ENCODE measurements around the gene UQCR11.

Gene UQCR11

GRCh38 chr19:1612114-1613086 is 7.1 kb upstream of the UQCR11 start:
- Mint-ChIP-seq H3K4me1 (peaks cover 27% of the 10 kb centered on the region), H3K27ac (no peak overlapping the region), H3K9me3 (no peaks in the 10 kb centered on the region), H3K4me3 (no peak overlapping the region), H3K36me3 (peaks cover 74% of the 10 kb centered on the region)
- ATAC-seq, result no peak
- no peak for DNase-seq (ENCODE audit: low spot score in 2 of 2)

GRCh38 chr19:1611353-1611752 is 6.1 kb upstream of the UQCR11 start:
- Mint-ChIP-seq H3K27ac (no peak overlapping the region), H3K4me1 (peaks cover 23% of the 10 kb centered on the region), H3K36me3 (peaks cover 67% of the 10 kb centered on the region), H3K9me3 (no peaks in the 10 kb centered on the region), H3K4me3 (no peak overlapping the region)
- no peak for DNase-seq (ENCODE audit: low spot score in 2 of 2)
- ATAC-seq, result no peak

- no peaks in the 10 kb centered on the region for H3K9me3 Mint-ChIP-seq
- H3K4me3 Mint-ChIP-seq, result no peak overlapping the region
- ATAC-seq, result no peak
- no peak for DNase-seq (ENCODE audit: low spot score in 2 of 2)
- peaks cover 31% of the 10 kb centered on the region for H3K4me1 Mint-ChIP-seq
- no peak overlapping the region for H3K27ac Mint-ChIP-seq
- H3K36me3 Mint-ChIP-seq, result peaks cover 67% of the 10 kb centered on the region
Measured at GRCh38 chr19:1610579-1610978, 5.3 kb upstream of the UQCR11 start.

DNA sequence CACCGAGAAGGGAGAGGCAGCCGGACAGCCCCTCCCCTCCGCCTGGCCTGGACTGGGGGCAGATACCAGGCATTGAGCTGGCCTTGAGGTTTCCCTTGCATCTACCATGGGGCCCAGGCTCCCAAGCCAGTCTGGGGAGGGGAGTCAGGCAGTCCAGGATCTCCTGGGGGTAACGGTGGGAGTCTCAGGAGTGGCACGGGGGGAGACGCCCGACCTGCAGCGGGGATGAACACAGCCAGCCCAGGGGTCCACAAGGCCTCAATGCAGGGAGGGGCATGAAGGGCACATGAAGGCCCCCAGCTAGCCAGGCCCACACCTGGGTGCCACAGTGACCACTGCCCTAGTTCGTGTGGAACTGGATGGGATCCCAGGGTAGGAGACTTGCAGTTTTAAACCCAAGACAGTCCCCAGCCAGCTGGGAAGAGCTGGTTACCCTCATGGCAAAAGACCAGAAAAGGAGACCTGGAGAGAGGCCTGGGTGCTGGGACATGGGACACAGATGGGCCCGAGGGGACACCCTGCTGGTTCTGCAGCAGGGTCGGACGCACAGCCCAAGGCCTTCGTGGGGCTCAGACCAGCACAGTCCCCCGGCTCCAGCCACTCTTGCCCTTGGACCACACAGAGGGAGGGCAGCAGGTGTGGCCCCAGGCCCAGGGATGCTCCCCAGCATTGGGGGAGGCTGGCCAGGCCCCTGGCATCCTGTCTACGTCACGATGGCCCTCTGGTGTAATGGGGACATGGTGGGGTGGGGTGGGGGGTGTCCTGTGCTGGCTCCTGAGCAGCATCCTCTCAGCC is 4.6 kb upstream of the UQCR11 start:
- DNase-seq (ENCODE audit: low spot score in 2 of 2) (no peak), ATAC-seq (no peak)
- Mint-ChIP-seq H3K36me3 (peaks cover 67% of the 10 kb centered on the region), H3K4me1 (peaks cover 34% of the 10 kb centered on the region), H3K9me3 (no peaks in the 10 kb centered on the region), H3K4me3 (no peak overlapping the region), H3K27ac (peak overlapping the region; percentile 89)

GRCh38 chr19:1609103-1609396 is 3.8 kb upstream of the UQCR11 start:
- peaks cover 67% of the 10 kb centered on the region for H3K36me3 Mint-ChIP-seq
- H3K27ac Mint-ChIP-seq, result peak overlapping the region; percentile 89
- DNase-seq (ENCODE audit: low spot score in 2 of 2) (no peak), ATAC-seq (no peak)
- H3K4me3 Mint-ChIP-seq, result peak overlapping the region; percentile 58
- H3K4me1 Mint-ChIP-seq, result peaks cover 39% of the 10 kb centered on the region
- H3K9me3 Mint-ChIP-seq, result no peaks in the 10 kb centered on the region

- Mint-ChIP-seq H3K4me1 (peaks cover 39% of the 10 kb centered on the region), H3K36me3 (peaks cover 67% of the 10 kb centered on the region), H3K9me3 (no peaks in the 10 kb centered on the region), H3K4me3 (peak overlapping the region; percentile 58), H3K27ac (peak overlapping the region; percentile 89)
- no peak for ATAC-seq
- no peak for DNase-seq (ENCODE audit: low spot score in 2 of 2)
Measured at GRCh38 chr19:1608359-1609102, 3.3 kb upstream of the UQCR11 start.

DNA sequence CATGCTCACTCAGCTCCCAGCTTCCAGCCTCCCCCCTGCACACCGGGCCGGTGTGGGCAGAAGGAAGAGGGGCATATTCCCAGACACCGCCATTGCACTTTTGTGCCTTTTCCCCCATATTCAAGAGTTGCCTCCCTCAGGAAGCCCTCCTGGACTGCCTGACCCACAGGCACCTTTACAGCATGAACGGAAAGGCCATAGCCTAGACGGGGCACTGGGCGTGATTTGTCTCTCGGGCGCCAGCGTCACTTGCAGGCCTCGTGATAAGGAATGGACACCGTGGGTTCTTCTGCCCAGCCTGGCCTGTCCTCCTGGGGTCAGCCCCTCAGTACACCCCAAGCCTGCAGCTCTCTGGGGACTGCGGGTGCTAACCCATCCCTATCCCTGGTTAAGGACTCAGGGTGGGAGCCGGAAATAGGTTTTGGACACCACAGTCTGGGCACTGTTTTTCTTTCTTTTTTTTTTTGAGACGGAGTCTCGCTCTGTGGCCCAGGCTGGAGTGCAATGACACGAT is 933 bp upstream of the UQCR11 start:
- DNase-seq (ENCODE audit: low spot score in 2 of 2), result peak in 1 of 2 donors; percentile 90
- peak overlapping the region; percentile 94 for H3K4me3 Mint-ChIP-seq
- H3K9me3 Mint-ChIP-seq, result no peaks in the 10 kb centered on the region
- H3K36me3 Mint-ChIP-seq, result peaks cover 74% of the 10 kb centered on the region
- H3K27ac Mint-ChIP-seq, result peak overlapping the region; percentile 96
- H3K4me1 Mint-ChIP-seq, result peaks cover 47% of the 10 kb centered on the region
- peak; percentile 5 for ATAC-seq

DNA sequence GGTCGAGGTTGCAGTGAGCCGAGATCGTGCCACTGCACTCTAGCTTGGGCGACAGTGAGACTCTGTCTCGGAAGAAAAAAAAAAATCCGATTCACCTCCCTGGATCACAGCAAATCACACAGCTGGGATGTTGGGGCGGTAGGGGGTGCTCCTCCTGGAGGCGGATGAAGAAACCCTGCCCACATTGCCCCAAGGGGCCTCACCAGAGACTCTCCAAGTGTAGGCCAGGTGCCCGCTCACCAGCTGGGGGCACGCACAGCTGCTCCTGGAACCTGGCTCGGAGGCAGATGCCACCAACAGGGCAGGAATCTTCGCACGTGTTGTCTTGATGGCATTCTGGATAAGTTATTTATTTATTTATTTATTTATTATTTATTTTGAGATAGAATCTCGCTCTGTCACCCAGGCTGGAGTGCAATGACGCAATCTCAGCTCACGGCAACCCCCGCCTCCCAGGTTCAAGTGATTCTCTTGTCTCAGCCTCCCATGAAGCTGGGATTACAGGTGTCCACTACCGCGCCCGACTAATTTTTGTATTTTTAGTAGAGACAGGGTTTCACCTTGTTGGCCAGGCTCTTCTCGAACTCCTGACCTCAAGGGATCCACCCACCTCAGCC is 3.1 kb downstream of the UQCR11 start:
- H3K36me3 Mint-ChIP-seq, result peaks cover 79% of the 10 kb centered on the region
- no peak overlapping the region for H3K4me3 Mint-ChIP-seq
- H3K27ac Mint-ChIP-seq, result no peak overlapping the region
- no peak for DNase-seq (ENCODE audit: low spot score in 2 of 2)
- no peaks in the 10 kb centered on the region for H3K9me3 Mint-ChIP-seq
- no peak for ATAC-seq
- H3K4me1 Mint-ChIP-seq, result peaks cover 30% of the 10 kb centered on the region

DNA sequence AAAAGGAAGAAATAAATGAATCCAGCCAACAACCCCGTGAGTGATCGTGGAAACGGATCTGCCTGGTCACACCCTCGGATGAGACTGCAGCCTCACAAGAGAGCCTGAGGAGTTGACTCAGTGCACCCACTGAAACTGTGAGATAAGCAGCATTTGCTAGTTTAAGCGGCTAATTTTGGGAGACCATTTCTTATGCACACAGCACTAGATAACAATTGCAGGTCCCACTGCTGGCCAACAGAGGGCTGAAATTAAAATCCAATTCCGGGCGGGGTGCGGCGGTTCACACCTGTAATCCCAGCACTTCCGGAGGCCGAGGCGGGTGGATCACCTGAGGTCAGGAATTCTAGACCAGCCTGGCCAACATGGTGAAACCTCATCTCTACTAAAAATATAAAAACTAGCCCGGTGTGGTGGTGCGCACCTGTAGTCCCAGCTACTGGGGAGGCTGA is 3.6 kb downstream of the UQCR11 start:
- no peak for DNase-seq (ENCODE audit: low spot score in 2 of 2)
- Mint-ChIP-seq H3K4me1 (peaks cover 27% of the 10 kb centered on the region), H3K9me3 (no peaks in the 10 kb centered on the region), H3K4me3 (no peak overlapping the region), H3K36me3 (peaks cover 85% of the 10 kb centered on the region), H3K27ac (no peak overlapping the region)
- ATAC-seq, result no peak

GRCh38 chr19:1599460-1599846 is 5.8 kb downstream of the UQCR11 start:
- DNase-seq (ENCODE audit: low spot score in 2 of 2) (no peak), ATAC-seq (peak; percentile 31)
- no peaks in the 10 kb centered on the region for H3K9me3 Mint-ChIP-seq
- peaks cover 84% of the 10 kb centered on the region for H3K36me3 Mint-ChIP-seq
- no peak overlapping the region for H3K4me3 Mint-ChIP-seq
- no peak overlapping the region for H3K27ac Mint-ChIP-seq
- peaks cover 9% of the 10 kb centered on the region for H3K4me1 Mint-ChIP-seq

DNA sequence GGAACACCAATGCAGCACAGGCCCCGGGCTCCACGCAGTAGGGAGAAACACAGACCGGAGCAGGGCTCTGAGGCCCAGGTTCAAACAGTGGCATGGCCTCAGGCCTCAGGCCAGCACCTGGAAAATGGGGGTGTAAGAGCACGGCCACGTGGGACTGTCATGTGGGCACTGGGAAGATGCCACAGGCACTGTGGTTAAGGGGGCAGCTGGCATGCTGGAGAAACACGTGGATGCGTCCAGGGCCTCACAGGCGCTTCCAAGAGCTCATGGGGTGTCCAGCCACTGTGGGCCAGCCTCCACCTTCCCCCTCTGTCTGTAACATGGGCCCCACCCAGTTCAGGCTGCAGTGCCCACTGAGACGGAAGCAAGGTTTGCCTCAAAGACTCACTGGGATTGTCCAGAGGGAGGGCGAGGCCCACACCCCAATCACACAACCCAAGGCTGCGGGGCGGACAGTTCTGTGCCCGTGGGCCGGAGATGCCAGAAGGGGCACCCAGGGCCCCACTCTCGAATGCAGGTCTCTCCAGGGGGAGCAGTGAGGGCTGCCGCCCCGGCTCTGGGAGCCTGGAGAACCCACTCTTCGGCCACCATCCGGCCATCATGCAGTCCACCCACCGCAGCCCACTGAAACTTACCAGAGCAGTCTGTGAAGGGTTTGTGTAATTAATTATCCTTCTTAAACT is 6.3 kb downstream of the UQCR11 start:
- Mint-ChIP-seq H3K36me3 (peaks cover 78% of the 10 kb centered on the region), H3K4me3 (no peak overlapping the region), H3K27ac (no peak overlapping the region), H3K4me1 (peaks cover 8% of the 10 kb centered on the region), H3K9me3 (no peaks in the 10 kb centered on the region)
- ATAC-seq (no peak), DNase-seq (ENCODE audit: low spot score in 2 of 2) (no peak)

DNA sequence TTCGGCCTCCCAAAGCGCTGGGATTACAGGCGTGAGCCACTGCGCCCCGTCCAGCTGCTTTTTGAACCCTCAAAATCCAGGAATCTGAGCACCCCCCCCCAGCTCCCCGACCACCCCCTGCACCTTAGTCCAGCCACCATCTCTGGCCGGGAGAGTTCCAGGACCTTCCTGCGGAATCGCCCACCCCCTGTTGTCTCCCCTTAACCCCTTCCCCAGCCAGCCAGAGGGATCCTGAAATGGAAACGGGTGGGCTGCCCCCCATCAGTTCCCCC is 11.8 kb downstream of the UQCR11 start:
- no peak for DNase-seq (ENCODE audit: low spot score in 2 of 2)
- ATAC-seq, result no peak
- Mint-ChIP-seq H3K27ac (peak overlapping the region; percentile 88), H3K4me3 (peak overlapping the region; percentile 96), H3K9me3 (no peaks in the 10 kb centered on the region), H3K36me3 (peaks cover 77% of the 10 kb centered on the region), H3K4me1 (peaks cover 14% of the 10 kb centered on the region)

DNA sequence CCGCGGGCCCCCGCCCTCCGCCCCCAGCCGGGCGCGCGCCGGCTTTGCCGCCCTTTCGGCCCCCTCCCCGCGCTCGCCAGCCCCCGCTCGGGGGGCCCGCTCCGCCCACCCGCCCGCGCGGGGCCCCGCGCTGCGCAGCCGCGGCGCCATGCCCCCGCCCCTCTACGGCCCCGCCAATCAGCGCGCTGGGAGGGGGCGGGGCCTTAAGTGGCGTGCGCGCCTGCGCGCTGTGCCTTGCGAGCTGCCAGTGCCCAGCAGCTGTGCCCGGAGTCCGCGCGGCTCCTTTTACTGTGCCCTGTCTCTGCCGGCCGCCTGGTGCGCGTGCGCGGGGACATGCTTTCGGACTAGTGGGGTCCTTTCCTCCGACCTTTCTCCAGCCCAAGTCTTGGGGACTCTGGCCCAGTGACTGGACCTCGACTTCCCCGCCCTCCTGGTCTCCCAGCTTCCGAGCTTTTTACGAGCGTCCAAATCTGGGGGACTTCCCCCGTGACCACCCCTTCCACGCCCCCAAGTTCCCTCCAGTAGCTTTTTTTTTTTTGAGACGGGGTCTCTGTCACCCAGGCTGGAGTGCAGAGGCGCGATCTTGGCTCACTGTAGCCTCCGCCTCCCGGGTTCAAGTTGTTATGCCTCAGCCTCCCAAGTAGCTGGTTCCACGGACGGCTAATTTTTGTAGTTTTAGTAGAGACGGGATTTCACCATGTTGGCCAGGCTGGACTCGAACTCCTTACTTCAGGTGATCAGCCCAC is 12.3 kb downstream of the UQCR11 start, which contains the start of gene MBD3:
MBD3 (minus strand) TSS at position 111 of the 746 bp plus-strand sequence. CDS start 234 bp downstream, outside the sequence.
- ATAC-seq, result peak; percentile 87
- H3K9me3 Mint-ChIP-seq, result no peaks in the 10 kb centered on the region
- H3K4me1 Mint-ChIP-seq, result peaks cover 14% of the 10 kb centered on the region
- peak; percentile 90 to 93 for DNase-seq (ENCODE audit: low spot score in 2 of 2)
- H3K4me3 Mint-ChIP-seq, result peak within 1 kb of the TSS; percentile 96
- H3K36me3 Mint-ChIP-seq, result peaks cover 77% of the 10 kb centered on the region
- H3K27ac Mint-ChIP-seq, result peak within 1 kb of the TSS; percentile 94

All from stimulated activated effector memory CD8-positive, alpha-beta T cell treated with anti-CD3 and anti-CD28 coated beads, Interleukin-12 subunit alpha, Interleukin-12 subunit beta, amount 100 ng/mL, for 72 hours (primary cell).